Central memory CD8-positive, alpha-beta T cell (primary cell): Measurements from ENCODE around the gene CHSY1.
"Not testable (repeated sequence)": the region's sequence is repeated elsewhere in the genome, so short reads cannot be mapped to it uniquely, and the experiment has no call there.

ENCODE experiments used
- ATAC-seq: fragments of 150-1000 bp; cut with Tn5 transposase; replicated peaks from 2 replicates; pipeline ENCODE4 v1.10.0; 2022; ENCODE audit warnings: mild to moderate bottlenecking, moderate FRiP score, moderate number of reproducible peaks; ENCODE audit not compliant: poor library complexity, severe bottlenecking; ENCODE audit errors: extremely low read depth
- DNase-seq, 2 donors: peaks; one replicate each; pipeline ENCODE4 v3.0.0; 2021; ENCODE audit warnings: low spot score in 2 of 2
- H3K27ac Mint-ChIP-seq: one replicate; pipeline ENCODE4 v1.8.0; 2022; ENCODE audit warnings: low read depth, mild to moderate bottlenecking, moderate library complexity, mixed read lengths
- H3K27me3 Mint-ChIP-seq: one replicate; pipeline ENCODE4 v1.8.0; 2022; ENCODE audit warnings: mixed read lengths
- H3K36me3 Mint-ChIP-seq: one replicate; pipeline ENCODE4 v1.8.0; 2022; ENCODE audit warnings: mild to moderate bottlenecking, moderate library complexity, mixed read lengths; ENCODE audit not compliant: insufficient read depth
- H3K4me1 Mint-ChIP-seq: one replicate; pipeline ENCODE4 v1.8.0; 2022; ENCODE audit warnings: mixed read lengths
- H3K4me3 Mint-ChIP-seq: one replicate; pipeline ENCODE4 v1.8.0; 2022; ENCODE audit warnings: mild to moderate bottlenecking, moderate library complexity, mixed read lengths
- H3K9me3 Mint-ChIP-seq: one replicate; pipeline ENCODE4 v1.8.0; 2022; ENCODE audit warnings: mixed read lengths

Gene CHSY1

GRCh38 chr15:101233651-101234280, 18.1 kb downstream of the CHSY1 start:
- ATAC-seq (no peak), DNase-seq (no peak)
- Mint-ChIP-seq H3K4me1 (peaks cover 58% of the 10 kb centered on the region), H3K27ac (no peak overlapping the region), H3K9me3 (no peaks in the 10 kb centered on the region), H3K4me3 (no peak overlapping the region), H3K36me3 (peaks cover 33% of the 10 kb centered on the region), H3K27me3 (no peaks in the 10 kb centered on the region)

GRCh38 chr15:101232677-101233076, 19.2 kb downstream of the CHSY1 start:
- Mint-ChIP-seq H3K9me3 (peaks cover 6% of the 10 kb centered on the region), H3K27ac (no peak overlapping the region), H3K36me3 (peaks cover 35% of the 10 kb centered on the region), H3K27me3 (no peaks in the 10 kb centered on the region), H3K4me3 (no peak overlapping the region), H3K4me1 (peaks cover 56% of the 10 kb centered on the region)
- ATAC-seq (no peak), DNase-seq (no peak)

- no peak for DNase-seq
- H3K27me3 Mint-ChIP-seq, result no peaks in the 10 kb centered on the region
- no peak for ATAC-seq
- H3K36me3 Mint-ChIP-seq, result peaks cover 13% of the 10 kb centered on the region
- no peak overlapping the region for H3K4me3 Mint-ChIP-seq
- H3K9me3 Mint-ChIP-seq, result peaks cover 6% of the 10 kb centered on the region
- H3K4me1 Mint-ChIP-seq, result peaks cover 71% of the 10 kb centered on the region
- no peak overlapping the region for H3K27ac Mint-ChIP-seq
Measured at GRCh38 chr15:101228313-101228712, 23.5 kb downstream of the CHSY1 start.

- no peak for DNase-seq
- H3K36me3 Mint-ChIP-seq, result peaks cover 2% of the 10 kb centered on the region
- peaks cover 6% of the 10 kb centered on the region for H3K9me3 Mint-ChIP-seq
- H3K4me1 Mint-ChIP-seq, result peaks cover 62% of the 10 kb centered on the region
- H3K27ac Mint-ChIP-seq, result no peak overlapping the region
- no peak overlapping the region for H3K4me3 Mint-ChIP-seq
- no peak for ATAC-seq
- H3K27me3 Mint-ChIP-seq, result no peaks in the 10 kb centered on the region
Measured at GRCh38 chr15:101225658-101226057, 26.2 kb downstream of the CHSY1 start.

GRCh38 chr15:101221902-101222301, 29.9 kb downstream of the CHSY1 start:
- Mint-ChIP-seq H3K27ac (peak overlapping the region; percentile 39), H3K4me3 (no peak overlapping the region), H3K36me3 (peaks cover 3% of the 10 kb centered on the region), H3K27me3 (no peaks in the 10 kb centered on the region), H3K4me1 (peaks cover 71% of the 10 kb centered on the region), H3K9me3 (no peaks in the 10 kb centered on the region)
- ATAC-seq (no peak), DNase-seq (no peak)

- Mint-ChIP-seq H3K27ac (peak overlapping the region; percentile 39), H3K27me3 (no peaks in the 10 kb centered on the region), H3K9me3 (no peaks in the 10 kb centered on the region), H3K4me1 (peaks cover 70% of the 10 kb centered on the region), H3K4me3 (no peak overlapping the region), H3K36me3 (peaks cover 3% of the 10 kb centered on the region)
- ATAC-seq, result no peak
- no peak for DNase-seq
Measured at GRCh38 chr15:101220060-101220459, 31.8 kb downstream of the CHSY1 start.

GRCh38 chr15:101219441-101219840, 32.4 kb downstream of the CHSY1 start:
- H3K4me1 Mint-ChIP-seq, result peaks cover 68% of the 10 kb centered on the region
- H3K9me3 Mint-ChIP-seq, result no peaks in the 10 kb centered on the region
- H3K27ac Mint-ChIP-seq, result no peak overlapping the region
- ATAC-seq (no peak), DNase-seq (no peak)
- H3K27me3 Mint-ChIP-seq, result no peaks in the 10 kb centered on the region
- H3K36me3 Mint-ChIP-seq, result peaks cover 3% of the 10 kb centered on the region
- no peak overlapping the region for H3K4me3 Mint-ChIP-seq

- Mint-ChIP-seq H3K27ac (peak overlapping the region; percentile 26), H3K27me3 (no peaks in the 10 kb centered on the region), H3K4me1 (peaks cover 78% of the 10 kb centered on the region), H3K36me3 (peaks cover 3% of the 10 kb centered on the region), H3K9me3 (no peaks in the 10 kb centered on the region), H3K4me3 (no peak overlapping the region)
- DNase-seq (no peak), ATAC-seq (no peak)
Measured at GRCh38 chr15:101217446-101217845, 34.4 kb downstream of the CHSY1 start.

- DNase-seq (no peak), ATAC-seq (no peak)
- Mint-ChIP-seq H3K9me3 (no peaks in the 10 kb centered on the region), H3K4me3 (no peak overlapping the region), H3K36me3 (peaks cover 3% of the 10 kb centered on the region), H3K27ac (peak overlapping the region; percentile 30), H3K27me3 (no peaks in the 10 kb centered on the region), H3K4me1 (peaks cover 82% of the 10 kb centered on the region)
Measured at GRCh38 chr15:101216100-101216499, 35.7 kb downstream of the CHSY1 start.

- no peak for ATAC-seq
Measured at GRCh38 chr15:101215681-101216080, 36.2 kb downstream of the CHSY1 start.

GRCh38 chr15:101214435-101215097, 37.3 kb downstream of the CHSY1 start:
- not testable (repeated sequence) for H3K36me3 Mint-ChIP-seq, H3K4me3 Mint-ChIP-seq, ATAC-seq, DNase-seq, H3K27ac Mint-ChIP-seq, H3K27me3 Mint-ChIP-seq, H3K9me3 Mint-ChIP-seq
- peaks cover 80% of the 10 kb centered on the region for H3K4me1 Mint-ChIP-seq

More at GRCh38 chr15:101215681-101216080, 36.2 kb downstream of the CHSY1 start:
- DNase-seq, result no peak
- H3K4me3 Mint-ChIP-seq, result no peak overlapping the region
- H3K36me3 Mint-ChIP-seq, result peaks cover 4% of the 10 kb centered on the region
- peaks cover 80% of the 10 kb centered on the region for H3K4me1 Mint-ChIP-seq
- H3K9me3 Mint-ChIP-seq, result no peaks in the 10 kb centered on the region
- H3K27ac Mint-ChIP-seq, result peak overlapping the region; percentile 19
- H3K27me3 Mint-ChIP-seq, result no peaks in the 10 kb centered on the region

GRCh38 chr15:101213570-101213969, 38.3 kb downstream of the CHSY1 start:
- ATAC-seq (no peak), DNase-seq (no peak)
- H3K4me1 Mint-ChIP-seq, result peaks cover 90% of the 10 kb centered on the region
- H3K9me3 Mint-ChIP-seq, result no peaks in the 10 kb centered on the region
- H3K27me3 Mint-ChIP-seq, result no peaks in the 10 kb centered on the region
- H3K36me3 Mint-ChIP-seq, result peaks cover 2% of the 10 kb centered on the region
- no peak overlapping the region for H3K4me3 Mint-ChIP-seq
- H3K27ac Mint-ChIP-seq, result no peak overlapping the region

GRCh38 chr15:101213147-101213546, 38.7 kb downstream of the CHSY1 start:
- H3K4me3 Mint-ChIP-seq, result no peak overlapping the region
- ATAC-seq (no peak), DNase-seq (no peak)
- peaks cover 92% of the 10 kb centered on the region for H3K4me1 Mint-ChIP-seq
- no peaks in the 10 kb centered on the region for H3K27me3 Mint-ChIP-seq
- no peak overlapping the region for H3K27ac Mint-ChIP-seq
- no peaks in the 10 kb centered on the region for H3K9me3 Mint-ChIP-seq
- H3K36me3 Mint-ChIP-seq, result peaks cover 2% of the 10 kb centered on the region
